MM.1S (cell line): ENCODE data around the gene TENT5C.

Source experiments
- DNase-seq: peaks from one replicate; pipeline ENCODE4 v3.0.0-alpha.2; 2015
- H2AFZ ChIP-seq: fragments of 300-600 bp; sonication (generic); 2 replicates; pipeline ENCODE4 v1.6.0; 2016; ENCODE audit warnings: antibody characterized with exemption, low read length
- H3F3A ChIP-seq: fragments of 300-600 bp; sonication (generic); 2 replicates; pipeline ENCODE4 v1.6.1; 2016; ENCODE audit warnings: mild to moderate bottlenecking, antibody characterized with exemption, low read length, moderate library complexity, mixed read lengths; ENCODE audit not compliant: insufficient read depth
- H3K27ac ChIP-seq: fragments of 300-600 bp; sonication (generic); 2 replicates; pipeline ENCODE4 v1.5.1; 2016; ENCODE audit warnings: mild to moderate bottlenecking, low read length
- H3K27me3 ChIP-seq: fragments of 300-600 bp; sonication (generic); replicated peaks from 2 replicates; pipeline ENCODE4 v1.6.0; 2016; ENCODE audit warnings: low read length; ENCODE audit not compliant: insufficient read depth
- H3K36me3 ChIP-seq: fragments of 300-600 bp; sonication (generic); replicated peaks from 2 replicates; pipeline ENCODE4 v1.6.1; 2016; ENCODE audit warnings: mild to moderate bottlenecking, low read length, mixed read lengths; ENCODE audit not compliant: insufficient read depth
- H3K4me1 ChIP-seq: fragments of 300-600 bp; sonication (generic); 2 replicates; pipeline ENCODE4 v1.6.1; 2016; ENCODE audit warnings: low read length, mixed read lengths
- H3K4me2 ChIP-seq: fragments of 300-600 bp; sonication (generic); 2 replicates; pipeline ENCODE4 v1.6.0; 2016; ENCODE audit warnings: low read depth, low read length
- H3K4me3 ChIP-seq: fragments of 300-600 bp; sonication (generic); 2 replicates; pipeline ENCODE4 v1.5.1; 2016; ENCODE audit warnings: low read length, mixed read lengths
- H3K79me2 ChIP-seq: fragments of 300-600 bp; sonication (generic); 2 replicates; pipeline ENCODE4 v1.6.1; 2016; ENCODE audit warnings: mixed run types, low read length, mixed read lengths
- H3K9ac ChIP-seq: fragments of 300-600 bp; sonication (generic); 2 replicates; pipeline ENCODE4 v1.6.1; 2016; ENCODE audit warnings: low read length, mixed read lengths
- H3K9me2 ChIP-seq: fragments of 300-600 bp; sonication (generic); replicated peaks from 2 replicates; pipeline ENCODE4 v1.6.1; 2016; ENCODE audit warnings: mild to moderate bottlenecking, low read length, mixed read lengths; ENCODE audit not compliant: insufficient read depth
- H3K9me3 ChIP-seq: fragments of 300-600 bp; sonication (generic); replicated peaks from 2 replicates; pipeline ENCODE4 v1.6.1; 2016; ENCODE audit warnings: mild to moderate bottlenecking, low read length, mixed read lengths; ENCODE audit not compliant: insufficient read depth
- H4K20me1 ChIP-seq: fragments of 300-600 bp; sonication (generic); 2 replicates; pipeline ENCODE4 v1.6.1; 2016; ENCODE audit warnings: mild to moderate bottlenecking, low read length, moderate library complexity, mixed read lengths; ENCODE audit not compliant: insufficient read depth
- CTCF ChIP-seq: fragments of 300-600 bp; sonication (generic); IDR thresholded peaks from 2 replicates; pipeline ENCODE4 v1.5.1; 2016; ENCODE audit warnings: antibody characterized with exemption, low read length, mixed read lengths
- EZH2 ChIP-seq: fragments of 300-600 bp; sonication (generic); optimal IDR thresholded peaks from 2 replicates; pipeline ENCODE3; 2017; ENCODE audit warnings: low read depth, mild to moderate bottlenecking, antibody characterized with exemption, low read length, mixed read lengths
- EZH2phosphoT487 ChIP-seq: fragments of 300-600 bp; sonication (generic); IDR thresholded peaks from 2 replicates; pipeline ENCODE4 v1.6.1; 2018; ENCODE audit warnings: antibody characterized with exemption, low read length

The TENT5C gene

DNA sequence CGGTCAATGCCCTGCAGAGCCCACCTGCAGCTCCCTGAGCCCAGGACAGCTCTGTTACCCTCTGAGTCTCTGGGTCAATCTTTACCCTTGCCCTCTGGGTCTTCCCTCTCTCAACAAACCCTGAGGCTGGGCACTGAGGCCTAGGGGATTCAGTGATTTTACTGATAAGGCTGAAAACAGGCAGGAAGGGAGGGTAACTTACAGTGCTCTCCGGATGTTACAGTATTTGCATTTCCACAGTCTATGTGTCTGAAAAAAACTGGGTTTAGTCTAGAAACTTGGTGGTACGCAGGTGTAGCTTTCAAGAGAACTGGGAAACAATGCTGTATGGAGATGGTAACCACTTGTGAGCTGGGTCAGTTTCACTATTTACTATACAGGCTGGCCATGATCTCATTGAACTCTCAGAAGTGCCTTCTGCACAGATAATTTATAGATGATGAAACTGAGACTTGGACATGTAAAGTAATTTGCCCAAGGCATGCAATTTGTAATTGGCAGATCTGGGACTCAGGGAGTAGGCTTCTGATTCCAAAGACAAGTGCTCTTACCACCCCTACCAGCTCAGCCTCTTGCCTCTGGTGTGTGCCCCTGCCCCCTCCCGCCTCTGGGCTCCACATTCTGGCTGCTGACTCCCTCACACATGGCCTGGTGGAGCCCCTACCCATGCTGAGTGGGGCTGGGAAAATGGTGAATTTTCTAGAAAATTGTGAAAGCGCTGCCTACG, 48.8 kb downstream of the TENT5C start:
- H3K9me2 ChIP-seq: no peaks in the 10 kb centered on the region
- no peak overlapping the region; the same call in 1 of the 2 replicates for H3K4me3 ChIP-seq
- H3K4me2 ChIP-seq: peak overlapping the region; percentile 71
- H4K20me1 ChIP-seq: no peaks in the 10 kb centered on the region
- TF ChIP-seq EZH2phosphoT487: no peak
- TF ChIP-seq EZH2: no peak
- no peak for TF ChIP-seq CTCF
- peak overlapping the region; percentile 100 for H3K9ac ChIP-seq
- peaks cover 83% of the 10 kb centered on the region for H3K4me1 ChIP-seq
- H3K9me3 ChIP-seq: no peaks in the 10 kb centered on the region
- peak; percentile 93 for DNase-seq
- no peaks in the 10 kb centered on the region for H3K36me3 ChIP-seq
- no peaks in the 10 kb centered on the region for H3K27me3 ChIP-seq
- H3K27ac ChIP-seq: peak overlapping the region; percentile 100
- H2AFZ ChIP-seq: no peak overlapping the region
- H3K79me2 ChIP-seq: peaks cover 44% of the 10 kb centered on the region
- H3F3A ChIP-seq: peaks cover 63% of the 10 kb centered on the region

DNA sequence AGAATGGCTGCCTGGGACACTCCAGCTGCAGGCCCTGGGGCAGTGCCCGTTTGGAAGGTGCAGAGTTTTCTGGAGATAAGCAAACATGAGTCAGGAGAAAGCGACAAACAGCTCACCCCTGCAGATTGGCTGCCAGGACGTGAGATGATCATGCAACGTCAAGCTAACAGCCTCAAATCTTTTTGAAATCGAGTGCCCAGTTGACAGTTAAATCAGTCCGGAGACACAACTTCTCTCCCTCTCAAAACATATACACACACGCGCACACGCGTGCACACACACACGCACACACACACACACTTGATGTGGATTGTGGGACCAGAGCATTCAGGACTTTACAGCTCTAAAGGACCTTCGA, 49.4 kb downstream of the TENT5C start:
- Histone ChIP-seq H3K27me3 (no peaks in the 10 kb centered on the region), H3K9me2 (no peaks in the 10 kb centered on the region), H3K27ac (peak overlapping the region; percentile 100), H3K4me1 (peaks cover 85% of the 10 kb centered on the region), H4K20me1 (no peaks in the 10 kb centered on the region), H3K79me2 (peaks cover 41% of the 10 kb centered on the region), H3K36me3 (no peaks in the 10 kb centered on the region), H3K4me3 (no peak overlapping the region; the same call in 1 of the 2 replicates), H3K9ac (peak overlapping the region; percentile 100), H3F3A (peaks cover 69% of the 10 kb centered on the region), H3K4me2 (peak overlapping the region; percentile 64), H2AFZ (no peak overlapping the region), H3K9me3 (no peaks in the 10 kb centered on the region)
- peak; percentile 38 for DNase-seq
- TF ChIP-seq EZH2phosphoT487: no peak
- no peak for TF ChIP-seq EZH2
- TF ChIP-seq CTCF: no peak

GRCh38 chr1:117656202-117656641, 50.4 kb downstream of the TENT5C start:
- H4K20me1 ChIP-seq: no peaks in the 10 kb centered on the region
- TF ChIP-seq EZH2 (no peak), CTCF (no peak), EZH2phosphoT487 (no peak)
- peaks cover 90% of the 10 kb centered on the region for H3K4me1 ChIP-seq
- H3K27me3 ChIP-seq: no peaks in the 10 kb centered on the region
- 0 out of 2 replicates have a peak overlapping the region, but pooled peaks have one; percentile 22 for H3K4me3 ChIP-seq
- H3K79me2 ChIP-seq: peaks cover 40% of the 10 kb centered on the region
- H2AFZ ChIP-seq: no peak overlapping the region
- H3K4me2 ChIP-seq: peak overlapping the region; percentile 52; the same call in 1 of the 2 replicates
- H3K27ac ChIP-seq: peak overlapping the region; percentile 100
- peaks cover 74% of the 10 kb centered on the region for H3F3A ChIP-seq
- no peaks in the 10 kb centered on the region for H3K36me3 ChIP-seq
- DNase-seq: peak; percentile 91
- no peaks in the 10 kb centered on the region for H3K9me2 ChIP-seq
- H3K9me3 ChIP-seq: no peaks in the 10 kb centered on the region
- H3K9ac ChIP-seq: peak overlapping the region; percentile 100
